ENCODE results near the gene FGFR3.

FGFR3 gene

GRCh38 chr4:1788254-1788973 lies 4.7 kb upstream of the FGFR3 start:
- DNase-seq (ENCODE audit: low read depth), result no peak

- DNase-seq (ENCODE audit: low read depth), result no peak
Measured at GRCh38 chr4:1789552-1789951, 3.5 kb upstream of the FGFR3 start.

- no peak for DNase-seq (ENCODE audit: low read depth)
Measured at GRCh38 chr4:1790005-1790404, 3.1 kb upstream of the FGFR3 start.

- no peak for DNase-seq (ENCODE audit: low read depth)
Measured at GRCh38 chr4:1792158-1792831, 798 bp upstream of the FGFR3 start.

GRCh38 chr4:1793496-1793840 lies 375 bp downstream of the FGFR3 start:
- DNase-seq (ENCODE audit: low read depth), result no peak

DNA sequence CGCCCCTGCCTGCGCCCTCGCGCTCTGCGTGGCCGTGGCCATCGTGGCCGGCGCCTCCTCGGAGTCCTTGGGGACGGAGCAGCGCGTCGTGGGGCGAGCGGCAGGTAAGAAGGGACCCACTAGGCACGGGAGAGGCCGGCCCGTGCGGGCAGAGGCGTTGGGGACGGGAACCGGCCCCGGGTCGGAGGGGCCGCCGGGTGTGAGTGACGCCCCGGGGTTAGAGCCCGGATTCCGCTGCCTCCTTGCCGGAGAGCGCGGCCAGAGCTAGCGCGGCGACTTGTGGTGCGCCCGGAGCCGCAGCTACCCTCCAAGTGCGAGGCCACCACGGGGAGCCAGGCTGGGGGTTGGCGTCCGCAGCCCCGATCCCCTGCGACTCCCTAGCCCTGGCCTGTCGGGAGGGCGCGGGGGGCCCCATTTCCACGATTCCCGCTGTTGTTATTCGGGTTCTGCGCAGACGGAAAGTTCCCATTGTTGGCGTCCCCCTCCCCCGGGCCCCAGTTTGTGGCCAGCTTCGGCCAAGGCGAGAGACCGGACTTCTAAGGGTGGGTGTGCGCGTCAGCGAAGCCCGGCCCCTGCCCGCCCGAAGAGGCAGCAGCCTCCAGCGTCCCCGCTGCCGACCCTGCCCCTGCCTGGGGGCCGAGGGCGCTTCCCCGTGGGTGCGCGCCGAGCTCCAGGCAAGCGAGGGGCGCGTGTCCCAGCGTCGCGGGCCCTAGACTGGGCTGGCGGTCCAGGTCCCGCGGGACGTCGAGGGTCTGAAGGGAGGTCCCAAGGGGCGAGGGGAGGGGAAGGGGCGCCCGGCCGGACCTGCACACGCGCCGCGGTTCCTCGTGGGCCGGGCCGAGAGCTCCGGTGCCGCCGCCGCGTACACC lies 1.1 kb downstream of the FGFR3 start:
- DNase-seq (ENCODE audit: low read depth), result no peak

- no peak for DNase-seq (ENCODE audit: low read depth)
Measured at GRCh38 chr4:1794809-1795298, 1.8 kb downstream of the FGFR3 start.

DNA sequence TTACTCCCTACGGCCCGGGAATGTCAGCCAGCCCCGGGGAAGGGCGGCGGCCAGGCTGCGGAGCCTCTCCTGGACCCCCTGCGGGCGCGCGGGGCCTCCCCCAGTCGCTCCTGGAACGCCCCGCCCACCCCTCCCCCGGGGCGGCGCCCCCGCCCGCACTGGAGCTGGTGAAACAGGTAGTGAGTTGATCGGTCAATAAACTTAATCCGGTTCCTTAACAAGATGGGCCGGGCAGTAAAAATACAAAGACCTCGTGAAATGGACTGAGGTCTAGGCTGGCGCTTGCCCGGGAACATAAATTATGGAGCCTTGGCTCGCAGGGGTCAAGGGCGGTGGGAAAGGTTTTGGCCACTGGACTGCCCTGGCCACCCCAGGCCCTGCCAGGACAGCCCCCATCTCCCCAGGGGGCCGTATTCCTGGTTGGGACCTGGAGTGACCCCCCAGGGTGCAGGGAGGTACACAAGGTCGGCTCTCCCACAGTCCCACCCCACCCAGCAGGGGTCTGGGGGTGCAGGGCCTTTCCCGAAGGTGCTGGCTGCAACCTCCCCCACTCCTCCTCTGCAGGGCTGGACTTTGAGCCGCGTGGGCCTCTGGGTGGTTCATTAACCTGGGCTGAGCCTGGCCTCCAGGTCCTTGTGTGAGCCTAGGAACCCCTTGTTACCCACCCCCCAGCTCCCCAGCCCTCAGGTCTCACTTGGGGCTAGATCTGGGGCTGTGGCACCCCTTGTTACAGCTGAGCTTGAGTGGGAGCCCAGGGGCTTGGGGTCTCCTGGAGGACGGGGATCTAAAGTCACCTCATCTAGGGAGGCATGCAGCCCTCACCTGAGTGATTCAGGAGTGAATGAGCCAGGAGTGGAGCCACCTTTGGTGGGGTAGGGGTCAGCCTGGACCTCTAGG lies 2.5 kb downstream of the FGFR3 start:
- DNase-seq (ENCODE audit: low read depth), result no peak

- no peak for DNase-seq (ENCODE audit: low read depth)
Measured at GRCh38 chr4:1796486-1797204, 3.6 kb downstream of the FGFR3 start.

GRCh38 chr4:1797298-1797860 lies 4.3 kb downstream of the FGFR3 start:
- no peak for DNase-seq (ENCODE audit: low read depth)

- no peak for DNase-seq (ENCODE audit: low read depth)
Measured at GRCh38 chr4:1797861-1798579, 4.9 kb downstream of the FGFR3 start.

DNA sequence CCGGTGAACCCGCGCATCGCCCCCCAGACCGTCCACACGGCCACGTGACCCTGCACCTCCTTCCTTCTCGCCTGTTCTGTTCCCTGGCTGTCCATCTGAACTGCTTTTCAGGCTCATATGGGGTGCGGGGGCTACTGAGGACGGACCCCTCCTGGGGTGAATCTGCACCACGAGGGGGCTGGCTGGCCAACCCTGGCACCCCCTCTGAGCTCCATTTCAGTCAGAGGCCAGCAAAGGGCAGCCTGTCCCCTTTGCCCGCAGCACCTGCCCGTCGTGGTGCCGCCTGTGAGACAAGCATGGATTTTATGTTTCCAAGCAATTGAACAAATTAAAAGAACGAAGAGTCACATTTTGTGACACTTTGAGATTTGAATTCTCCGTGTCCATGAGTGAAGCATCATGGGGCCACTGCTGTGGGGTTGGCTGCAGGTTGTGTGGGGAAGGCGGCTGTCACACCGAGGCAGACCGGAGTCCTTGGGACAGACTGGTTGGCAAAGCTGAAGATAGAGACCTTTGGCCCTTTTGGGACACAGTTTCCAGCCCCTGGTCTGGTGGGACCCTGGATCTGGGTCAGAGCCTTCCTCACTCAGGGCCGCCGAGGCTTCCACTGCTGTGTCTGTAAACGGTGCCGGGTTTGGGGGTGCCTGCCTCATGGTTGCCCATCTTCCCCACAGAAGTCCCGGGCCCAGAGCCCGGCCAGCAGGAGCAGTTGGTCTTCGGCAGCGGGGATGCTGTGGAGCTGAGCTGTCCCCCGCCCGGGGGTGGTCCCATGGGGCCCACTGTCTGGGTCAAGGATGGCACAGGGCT lies 5.7 kb downstream of the FGFR3 start:
- no peak for DNase-seq (ENCODE audit: low read depth)

DNA sequence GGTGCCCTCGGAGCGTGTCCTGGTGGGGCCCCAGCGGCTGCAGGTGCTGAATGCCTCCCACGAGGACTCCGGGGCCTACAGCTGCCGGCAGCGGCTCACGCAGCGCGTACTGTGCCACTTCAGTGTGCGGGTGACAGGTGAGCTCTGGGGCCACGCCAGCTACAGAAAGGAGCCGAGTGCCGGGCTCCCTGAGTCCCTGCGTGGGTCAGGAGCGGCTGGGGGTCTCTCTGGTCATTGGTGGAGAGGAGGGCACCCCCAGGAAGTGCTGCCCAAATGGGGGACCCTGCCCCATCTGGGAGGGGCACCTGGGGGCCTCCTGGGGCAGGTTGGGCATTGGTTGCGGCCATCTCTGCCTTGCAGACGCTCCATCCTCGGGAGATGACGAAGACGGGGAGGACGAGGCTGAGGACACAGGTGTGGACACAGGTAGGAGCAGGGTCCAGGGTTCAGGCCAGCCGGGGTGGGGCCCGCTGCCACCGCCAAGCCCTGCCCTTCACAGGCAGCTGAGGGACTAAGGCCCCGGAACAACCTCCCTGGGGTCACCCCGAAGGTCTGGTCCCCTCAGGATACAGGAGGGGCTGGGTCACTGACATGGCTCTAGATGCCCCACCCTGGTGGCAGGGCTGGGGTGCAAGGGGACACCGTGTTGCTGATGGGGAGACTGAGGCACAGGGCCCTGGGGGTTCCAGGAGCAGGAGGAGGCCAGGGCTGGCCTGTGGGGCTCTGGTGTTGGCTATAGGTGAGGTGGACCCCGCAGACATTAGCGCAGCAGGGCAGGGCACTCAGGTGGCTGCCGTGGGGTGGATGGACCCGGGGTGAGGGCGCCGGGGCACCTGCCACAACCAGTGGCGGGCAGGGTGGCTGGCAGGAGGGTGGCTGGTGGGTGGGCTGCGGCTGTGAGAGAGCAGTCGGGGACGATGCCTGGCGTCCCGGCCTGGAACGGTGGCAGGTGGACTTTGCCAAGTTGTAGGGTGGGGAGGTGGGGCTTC lies 6.6 kb downstream of the FGFR3 start:
- no peak for DNase-seq (ENCODE audit: low read depth)

- no peak for DNase-seq (ENCODE audit: low read depth)
Measured at GRCh38 chr4:1800805-1801204, 7.7 kb downstream of the FGFR3 start.

DNA sequence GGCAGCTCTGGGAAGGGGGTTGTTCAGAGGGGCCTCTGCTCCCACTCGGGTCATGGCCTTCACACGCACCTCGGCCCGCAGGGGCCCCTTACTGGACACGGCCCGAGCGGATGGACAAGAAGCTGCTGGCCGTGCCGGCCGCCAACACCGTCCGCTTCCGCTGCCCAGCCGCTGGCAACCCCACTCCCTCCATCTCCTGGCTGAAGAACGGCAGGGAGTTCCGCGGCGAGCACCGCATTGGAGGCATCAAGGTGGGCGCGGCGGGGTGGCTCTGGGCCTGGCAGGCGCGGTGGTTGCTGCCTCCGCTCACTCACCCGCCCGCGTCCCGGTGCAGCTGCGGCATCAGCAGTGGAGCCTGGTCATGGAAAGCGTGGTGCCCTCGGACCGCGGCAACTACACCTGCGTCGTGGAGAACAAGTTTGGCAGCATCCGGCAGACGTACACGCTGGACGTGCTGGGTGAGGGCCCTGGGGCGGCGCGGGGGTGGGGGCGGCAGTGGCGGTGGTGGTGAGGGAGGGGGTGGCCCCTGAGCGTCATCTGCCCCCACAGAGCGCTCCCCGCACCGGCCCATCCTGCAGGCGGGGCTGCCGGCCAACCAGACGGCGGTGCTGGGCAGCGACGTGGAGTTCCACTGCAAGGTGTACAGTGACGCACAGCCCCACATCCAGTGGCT lies 8.3 kb downstream of the FGFR3 start:
- no peak for DNase-seq (ENCODE audit: low read depth)

DNA sequence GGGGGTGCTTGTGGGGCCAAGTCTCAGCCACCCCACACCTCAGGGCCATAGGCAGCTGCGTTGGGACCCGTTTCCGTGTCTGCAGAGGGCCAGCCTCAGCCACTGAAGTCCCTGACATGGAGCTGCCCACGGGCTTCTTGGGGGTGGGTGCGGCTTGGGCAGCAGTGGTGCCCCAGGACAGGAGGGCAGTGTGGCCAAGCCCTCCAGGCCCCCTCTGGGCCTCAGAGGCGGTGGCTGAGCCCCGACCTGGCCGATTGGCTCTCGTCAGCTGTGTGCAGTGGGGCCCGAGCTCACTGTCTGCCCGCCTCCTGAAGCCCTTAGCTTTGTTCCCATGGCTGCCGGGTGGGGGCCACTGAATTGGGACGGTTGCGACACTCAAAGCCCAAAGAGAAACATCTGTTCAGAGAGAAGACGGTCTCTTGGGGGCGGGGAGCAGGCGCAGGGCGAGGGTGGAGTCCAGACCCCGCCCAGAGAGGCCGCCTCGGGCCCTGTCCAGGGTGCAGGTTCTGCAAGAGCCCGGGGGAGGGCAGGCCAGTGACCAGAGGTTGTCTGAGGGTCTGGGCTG lies 9.1 kb downstream of the FGFR3 start:
- DNase-seq (ENCODE audit: low read depth), result no peak

All from non-pigmented ciliary epithelial cell (primary cell).